ENCODE data around the gene RBM8A.

GRCh38 chr1:145961425-145962156 is 34.3 kb upstream of the RBM8A start:
- TF ChIP-seq CTCF (IDR thresholded peaks at IDR 0.05) (no peak), POLR2AphosphoS5 (IDR thresholded peaks at IDR 0.05) (no peak), POLR2A (IDR thresholded peaks at IDR 0.05) (no peak)

Measured in gastroesophageal sphincter (tissue), 3 donors.